HG03097 (cell line): Measurements from ENCODE around the gene TMPRSS3.
A peak's percentile ranks its signal among the peaks of the same experiment; 100 is the strongest.

Source experiments
- ATAC-seq: cut with Tn5 transposase; IDR thresholded peaks from one replicate; pipeline ENCODE4 v1.9.1; 2021; ENCODE audit not compliant: unreplicated experiment, low FRiP score

Gene TMPRSS3

DNA sequence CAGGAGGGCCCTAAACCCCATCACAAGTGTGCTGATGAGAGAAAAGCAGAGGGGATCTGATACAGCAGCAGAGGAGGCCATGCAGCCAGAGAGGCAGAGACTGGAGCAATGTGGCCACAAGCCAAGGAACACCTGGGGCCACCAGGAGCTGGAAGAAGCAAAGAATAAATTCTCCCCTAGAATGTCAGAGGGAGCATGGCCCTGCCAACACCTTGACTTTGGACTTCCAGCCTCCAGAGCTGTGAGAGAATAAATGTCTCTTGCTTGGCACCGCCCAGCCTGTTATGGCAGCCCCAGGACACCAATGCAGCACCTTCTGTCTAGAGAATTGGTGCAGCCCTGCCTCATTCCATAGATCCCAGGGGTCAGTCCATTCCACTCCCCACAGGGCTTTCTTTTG lies 33.2 kb upstream of the TMPRSS3 start:
- ATAC-seq, result no peak

DNA sequence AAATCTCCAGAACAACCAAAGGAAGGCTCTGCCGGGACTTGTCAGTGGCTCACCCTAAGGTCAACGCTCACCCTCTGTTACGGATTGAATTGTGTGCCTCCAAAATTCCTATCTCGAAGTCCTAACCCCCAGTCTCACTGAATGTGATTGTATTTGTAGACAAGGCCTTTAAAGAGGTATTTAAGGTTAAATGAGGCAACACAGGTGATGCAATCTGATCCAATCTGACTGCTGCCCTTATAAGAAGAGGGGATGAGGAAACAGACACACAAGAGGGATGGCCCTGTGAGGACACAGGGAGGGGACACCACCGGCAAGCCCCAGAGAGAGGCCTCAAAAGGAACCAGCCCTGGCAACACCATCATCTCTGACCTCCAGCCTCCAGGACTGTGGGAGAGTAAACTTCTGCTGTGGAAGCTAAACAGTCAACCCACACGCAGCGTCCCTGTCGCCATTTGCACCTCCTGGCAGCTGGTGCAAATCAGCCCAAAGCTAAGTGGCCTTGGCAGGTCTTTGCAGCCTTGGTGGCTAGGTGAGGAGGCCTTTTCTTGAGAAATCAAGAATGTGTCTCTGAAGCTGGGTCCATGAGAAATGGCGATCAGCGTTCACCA lies 32.1 kb upstream of the TMPRSS3 start:
- ATAC-seq, result no peak

DNA sequence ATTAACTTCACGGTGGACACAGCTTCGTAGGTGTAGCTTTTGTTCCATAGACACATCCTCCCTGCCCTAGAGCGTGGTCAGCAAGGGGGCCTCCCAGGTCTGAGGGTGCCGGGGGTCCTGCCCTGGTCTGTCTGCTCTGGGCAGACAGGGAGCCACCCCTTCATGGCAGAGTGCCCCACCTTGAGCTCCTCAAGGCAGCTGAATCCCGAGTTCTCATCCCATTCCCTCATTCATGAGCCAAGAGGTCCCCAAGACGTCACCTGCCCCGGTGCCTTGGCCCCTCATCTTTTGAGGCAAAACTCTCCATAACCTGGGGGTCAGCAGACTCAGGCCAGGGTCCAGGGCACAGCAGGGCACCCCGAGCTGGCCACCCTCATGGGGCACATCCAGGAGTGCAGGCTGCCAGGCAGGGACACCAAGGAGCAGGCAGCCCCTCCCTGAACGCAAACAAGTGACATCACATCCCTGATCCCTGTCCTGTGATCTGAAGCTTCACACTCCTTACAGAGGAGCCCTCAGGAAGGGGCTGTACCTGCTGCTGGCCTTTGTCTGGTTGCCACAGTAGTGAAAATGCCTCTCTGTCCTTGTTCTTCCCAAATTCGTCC lies 31.1 kb upstream of the TMPRSS3 start:
- no peak for ATAC-seq

DNA sequence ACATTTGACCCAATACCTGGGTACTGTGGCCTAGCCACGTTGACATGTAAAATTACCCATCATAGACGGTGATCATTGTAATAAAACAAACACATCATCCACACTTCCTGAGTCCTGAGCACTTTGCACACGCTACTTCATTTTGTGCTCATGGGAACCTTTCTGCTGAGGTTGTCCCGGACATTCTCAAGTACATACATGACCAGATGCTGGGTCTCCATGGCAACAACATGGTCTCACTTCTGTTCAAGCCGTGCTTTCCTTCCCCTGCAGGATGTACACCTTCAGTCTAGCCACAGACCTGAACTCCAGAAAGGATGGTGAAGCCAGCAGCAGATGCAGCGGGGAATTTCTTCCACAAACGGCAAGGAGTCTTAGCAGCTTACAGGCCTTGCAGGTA lies 30.6 kb upstream of the TMPRSS3 start:
- ATAC-seq, result no peak

DNA sequence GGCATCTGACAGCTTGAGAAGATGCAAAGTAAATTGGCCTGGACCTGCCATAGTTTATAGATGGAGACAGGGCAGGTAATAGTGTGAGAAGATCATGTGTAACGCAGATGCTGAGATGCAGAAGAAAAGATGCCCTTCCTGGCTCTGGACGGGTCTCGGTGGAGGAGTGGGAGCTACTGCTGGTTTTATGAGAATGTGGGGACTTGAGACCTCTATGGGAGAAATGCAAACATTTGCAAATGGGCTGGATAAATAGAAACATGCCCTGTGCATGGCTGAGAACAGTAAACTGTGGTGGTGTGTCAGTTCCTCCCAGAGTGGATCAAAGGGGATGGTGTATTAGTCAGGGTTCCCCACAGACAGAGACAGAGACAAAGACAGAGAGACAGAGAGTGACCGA lies 29.7 kb upstream of the TMPRSS3 start:
- no peak for ATAC-seq

DNA sequence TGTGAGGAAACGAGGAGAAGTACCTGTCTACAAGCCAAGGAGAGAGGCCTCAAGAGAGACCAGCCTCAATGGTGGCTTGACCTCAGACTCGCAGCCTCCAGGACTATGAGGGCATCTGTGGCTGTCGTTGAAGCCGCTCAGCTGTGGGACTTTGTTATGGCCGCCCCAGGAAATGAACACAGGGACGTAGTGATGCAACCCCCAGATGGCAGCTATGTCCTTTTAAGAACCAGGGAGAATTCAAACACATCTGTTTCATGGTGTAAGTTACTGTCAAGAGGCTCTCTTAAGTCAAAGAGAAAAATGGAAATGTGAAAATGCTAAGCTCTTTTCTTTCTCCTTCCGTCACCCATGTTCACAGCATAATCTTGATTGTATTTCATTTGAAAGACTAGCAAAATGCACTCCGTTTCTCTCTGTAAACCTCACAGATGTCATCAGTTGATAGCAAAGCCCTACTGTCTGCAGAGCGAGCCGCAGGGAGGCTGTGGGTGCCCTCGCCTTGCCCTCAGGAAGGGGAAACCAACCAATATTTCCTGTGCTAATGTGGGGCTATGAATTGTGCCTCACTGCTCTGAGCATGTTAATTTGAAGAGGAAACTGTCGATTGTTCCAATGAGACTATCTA lies 29.2 kb upstream of the TMPRSS3 start:
- no peak for ATAC-seq

DNA sequence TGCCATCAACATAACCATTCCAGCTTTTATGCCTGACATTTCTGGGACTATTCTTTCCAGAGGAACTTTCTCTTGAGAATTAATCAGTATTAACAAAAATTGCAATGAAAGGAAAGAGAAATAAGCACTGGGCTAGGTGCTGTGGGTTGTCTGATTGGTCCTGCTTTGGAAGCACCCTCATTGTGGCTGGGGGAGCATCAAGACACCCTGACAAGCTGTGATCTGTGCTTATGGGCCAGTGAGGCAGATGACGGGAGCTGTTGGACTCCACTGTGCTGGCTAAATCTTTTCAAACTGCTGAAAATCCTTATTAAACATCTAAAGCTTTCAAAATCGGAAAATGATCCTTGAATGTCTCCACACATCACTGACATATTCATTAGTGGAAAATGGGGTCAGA lies 27.8 kb upstream of the TMPRSS3 start:
- no peak for ATAC-seq

DNA sequence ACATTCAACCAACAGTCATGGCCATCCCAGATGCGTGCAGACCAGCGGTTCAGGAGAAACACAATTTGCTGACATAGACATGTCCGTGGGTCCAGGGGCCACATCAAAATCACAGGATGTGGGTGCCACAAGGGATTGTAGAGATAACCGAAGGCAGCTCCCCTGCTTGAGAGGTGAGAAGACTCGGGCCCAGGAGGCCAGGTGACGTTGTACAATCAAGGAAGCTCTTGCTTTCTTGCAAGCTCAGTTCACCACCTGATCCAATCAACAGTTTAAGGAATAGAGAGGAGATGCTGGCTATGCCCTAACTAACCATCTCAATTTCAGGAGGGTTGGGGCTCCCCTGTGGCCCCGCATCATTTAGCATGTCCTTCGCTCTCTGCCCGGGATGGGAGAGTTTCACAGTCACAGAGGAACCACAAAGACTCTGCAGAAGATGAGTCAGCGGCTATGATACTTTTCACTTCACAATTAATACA lies 27.4 kb upstream of the TMPRSS3 start:
- no peak for ATAC-seq

DNA sequence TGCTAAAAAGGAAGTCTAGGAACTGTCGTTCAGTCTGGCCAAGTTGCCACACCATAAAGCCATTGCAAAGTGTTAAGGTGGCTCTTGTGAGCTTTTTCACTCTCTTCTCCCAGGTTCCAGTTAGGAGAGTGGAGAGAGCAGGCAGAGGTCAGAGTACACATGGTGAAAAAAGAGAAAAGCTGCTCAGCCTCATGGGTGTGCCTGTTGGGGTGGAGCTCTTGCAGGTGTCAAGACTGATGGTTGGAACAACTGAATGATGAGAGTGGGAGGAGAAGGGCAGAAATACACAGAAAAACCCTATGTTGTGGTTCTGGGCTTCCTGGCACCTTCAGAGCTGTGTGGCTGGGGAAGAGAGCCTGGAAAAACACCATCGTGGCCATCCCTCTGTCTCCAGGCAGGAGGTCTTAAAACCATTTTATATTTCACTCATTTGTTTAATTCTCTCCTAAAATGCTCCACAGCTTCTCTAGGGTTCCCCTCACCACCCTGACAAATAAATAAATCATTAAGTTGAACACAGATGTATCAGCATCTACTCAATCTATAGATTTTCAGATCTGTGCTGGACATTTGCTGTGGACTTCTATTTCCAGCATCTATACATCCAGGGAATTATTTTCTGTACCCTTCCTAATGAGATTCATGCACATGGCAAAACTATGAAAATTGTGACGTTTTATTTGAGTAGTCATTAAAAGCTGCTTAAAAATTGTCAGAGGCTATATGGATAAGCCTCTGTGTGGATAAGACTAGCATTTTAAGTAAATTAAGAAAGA lies 25.4 kb upstream of the TMPRSS3 start:
- ATAC-seq, result no peak

DNA sequence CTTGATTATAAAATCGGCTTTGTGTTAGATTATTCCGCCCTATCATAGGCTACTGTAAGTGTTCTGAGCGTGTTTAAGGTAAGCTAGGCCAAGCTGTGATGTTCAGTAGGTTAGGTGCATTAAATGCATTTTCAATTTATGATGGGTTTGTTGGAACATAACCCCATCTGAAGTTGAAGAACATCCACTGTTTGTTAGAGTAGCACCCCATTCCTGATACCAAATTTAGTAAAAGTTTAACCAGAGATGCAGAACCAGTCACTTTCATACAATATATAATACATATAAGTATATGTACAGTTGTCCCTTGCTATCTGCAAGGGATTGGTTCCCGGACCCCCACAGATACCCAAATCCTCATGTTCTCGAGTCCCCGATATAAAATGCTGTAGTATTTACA lies 24.0 kb upstream of the TMPRSS3 start:
- ATAC-seq, result no peak

DNA sequence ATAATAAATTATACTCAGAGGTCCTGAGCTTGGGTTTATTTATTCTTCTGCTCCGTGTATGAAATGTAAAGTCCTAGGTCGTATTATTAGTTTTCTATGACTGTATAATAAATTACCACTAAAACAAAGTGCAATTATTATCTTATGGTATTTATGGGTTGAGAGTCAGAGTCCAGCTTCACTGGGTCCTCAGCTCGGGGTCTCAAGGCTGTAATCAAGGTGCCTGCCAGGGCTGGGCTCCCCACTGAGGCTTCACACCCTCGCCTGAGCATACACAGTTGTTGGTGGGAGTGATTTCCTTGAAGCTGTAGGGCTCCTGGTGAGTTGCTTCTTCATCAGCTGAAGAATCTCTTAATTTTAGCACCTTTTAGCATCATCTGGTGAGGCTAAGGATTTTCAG lies 23.0 kb upstream of the TMPRSS3 start:
- no peak for ATAC-seq

DNA sequence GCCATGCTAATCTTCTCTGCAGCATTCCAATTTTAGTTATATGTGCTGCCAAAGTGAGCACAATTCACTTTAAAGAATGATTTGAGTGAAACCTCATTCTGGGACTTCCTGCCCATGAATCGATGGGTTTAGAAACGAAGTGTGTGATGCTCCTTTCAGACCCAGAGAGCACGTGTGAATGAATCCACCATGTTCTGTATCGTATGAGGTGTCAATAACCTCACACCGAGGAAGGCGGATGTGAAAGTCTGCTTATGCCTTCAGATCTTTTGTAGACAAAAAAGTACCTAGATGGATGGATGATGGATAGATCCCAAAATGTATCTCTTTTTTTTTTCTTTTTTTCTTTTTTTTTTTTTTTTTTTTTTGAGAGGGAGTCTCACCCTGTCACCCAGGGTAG lies 21.7 kb upstream of the TMPRSS3 start:
- no peak for ATAC-seq

DNA sequence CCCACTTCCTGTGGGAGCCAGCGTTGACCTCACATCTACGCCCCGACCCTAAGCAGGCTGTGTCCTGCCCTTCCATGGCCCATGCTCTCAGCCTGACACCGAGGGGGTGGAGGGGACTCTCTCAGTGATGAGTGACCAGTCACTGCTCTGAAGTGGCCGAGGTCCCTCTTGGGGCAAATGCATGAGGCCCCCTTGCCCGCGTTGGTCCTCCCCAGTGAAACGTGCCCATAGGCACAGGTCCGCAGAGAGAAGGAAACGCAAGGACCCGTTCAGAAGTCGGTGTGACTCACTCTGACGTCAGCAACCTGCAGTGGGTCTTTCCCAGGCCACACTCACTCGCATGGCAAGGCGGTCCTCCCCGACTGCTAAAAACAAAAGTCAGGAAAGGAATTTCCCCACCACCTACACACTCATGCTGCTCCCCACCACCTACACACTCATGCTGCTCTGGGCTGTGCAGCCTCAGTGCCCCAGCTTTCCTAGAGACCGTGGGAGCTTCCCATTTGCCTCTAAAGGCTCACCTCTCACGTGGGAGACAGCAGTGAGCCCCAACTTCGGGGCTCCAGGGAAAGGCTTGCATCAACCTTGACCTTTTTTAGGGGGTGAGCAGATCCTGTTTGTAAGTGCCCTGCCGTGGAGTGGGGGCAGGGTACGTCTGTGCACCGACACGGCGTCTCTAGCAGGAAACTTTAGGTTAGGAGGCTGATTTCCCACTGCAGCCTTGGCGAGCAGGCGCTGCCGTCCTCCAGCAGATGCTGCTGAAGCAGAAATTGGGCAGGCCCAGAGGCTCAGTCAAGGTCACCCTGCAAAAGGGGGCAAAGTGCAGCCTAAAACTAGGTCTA lies 19.3 kb upstream of the TMPRSS3 start:
- peak; percentile 57 for ATAC-seq

DNA sequence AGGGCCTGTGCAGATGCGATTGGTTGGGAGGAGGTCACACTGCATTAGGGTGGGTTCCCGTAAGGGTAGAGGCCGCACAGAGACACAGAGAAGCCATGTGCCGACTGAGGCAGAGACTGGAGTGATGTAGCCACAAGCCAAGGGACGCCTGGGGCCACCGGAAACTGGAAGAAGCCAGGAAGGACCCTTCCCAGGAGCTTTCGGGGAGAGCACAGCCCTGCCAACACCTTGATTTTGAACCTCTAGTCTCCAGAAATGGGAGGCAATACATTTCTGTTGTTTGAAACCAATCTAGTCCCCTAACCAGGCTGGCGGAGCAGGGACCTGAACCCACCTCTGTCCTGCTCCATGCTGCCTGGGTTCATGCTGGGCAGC lies 18.7 kb upstream of the TMPRSS3 start:
- ATAC-seq, result no peak

DNA sequence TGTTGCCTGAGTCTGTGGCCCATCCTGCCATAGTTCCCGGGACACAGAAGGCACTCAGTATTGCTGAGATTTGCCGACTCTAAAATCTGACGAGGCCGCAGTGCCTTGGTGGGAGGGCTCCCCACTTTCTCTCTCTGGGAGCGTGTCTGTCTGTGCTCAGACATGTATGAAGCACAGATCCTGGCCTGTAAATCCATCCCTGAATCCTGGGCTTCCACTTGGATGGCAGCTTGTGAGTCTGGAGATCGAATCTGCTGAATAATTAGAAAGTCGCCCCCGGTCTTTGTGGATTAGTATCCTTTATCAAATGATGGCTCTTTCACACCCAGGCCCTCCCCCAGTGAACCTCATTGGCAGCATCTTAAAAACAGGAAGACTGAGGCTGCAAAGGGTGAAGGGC lies 18.2 kb upstream of the TMPRSS3 start:
- ATAC-seq, result no peak

DNA sequence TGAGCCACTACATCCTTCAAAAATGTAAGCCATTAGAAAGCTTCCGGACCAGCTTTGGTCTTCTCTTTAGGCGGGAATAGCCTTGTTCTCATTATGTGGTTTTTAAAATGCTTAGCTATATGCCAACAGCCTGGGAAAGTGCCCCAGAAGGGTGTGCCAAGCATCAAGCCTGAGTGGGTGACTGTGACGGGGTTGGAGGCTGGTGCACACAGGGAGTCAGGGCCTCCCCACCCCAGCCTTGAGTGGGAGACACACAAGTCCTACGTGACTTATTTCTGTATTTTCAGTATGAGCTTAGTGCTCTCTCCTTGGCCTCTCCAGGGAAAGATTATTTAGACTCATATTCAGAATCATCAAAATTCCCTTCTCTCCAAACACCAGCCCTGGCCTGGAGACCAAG lies 17.6 kb upstream of the TMPRSS3 start:
- ATAC-seq, result no peak

DNA sequence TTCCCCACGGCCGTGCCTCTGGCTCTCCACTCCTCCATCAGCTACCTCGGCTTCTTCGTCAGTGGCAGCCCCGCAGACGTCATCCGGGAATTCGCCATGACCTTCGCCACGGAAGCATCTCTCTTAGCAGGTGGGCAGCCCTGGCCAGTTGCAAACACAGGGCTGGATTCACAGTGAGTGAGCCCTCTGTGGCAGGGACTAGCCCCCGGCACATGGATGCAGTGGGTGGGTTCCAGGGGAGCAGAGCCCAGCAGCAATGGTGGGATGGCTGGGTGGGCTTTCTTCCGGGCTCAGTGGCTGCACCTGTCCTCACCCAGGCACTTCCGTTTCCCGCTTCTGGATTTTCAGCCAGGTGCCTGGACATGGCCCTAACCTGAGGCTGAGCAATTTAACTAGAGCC lies 17.2 kb upstream of the TMPRSS3 start:
- no peak for ATAC-seq

DNA sequence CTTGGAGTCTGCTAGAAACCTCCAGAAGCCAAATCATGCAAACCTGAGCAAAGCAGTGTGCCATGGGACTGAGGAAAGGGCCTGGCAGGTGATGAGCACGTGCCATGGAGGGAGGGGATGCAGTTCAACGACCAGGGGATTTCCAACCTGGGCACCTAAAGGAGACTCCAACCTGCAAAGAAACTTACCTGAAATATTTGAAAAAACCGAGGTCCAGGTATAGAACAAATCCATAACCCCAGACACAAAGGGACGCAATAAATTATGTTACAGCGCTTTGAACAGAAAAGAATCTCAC lies 16.7 kb upstream of the TMPRSS3 start:
- no peak for ATAC-seq

DNA sequence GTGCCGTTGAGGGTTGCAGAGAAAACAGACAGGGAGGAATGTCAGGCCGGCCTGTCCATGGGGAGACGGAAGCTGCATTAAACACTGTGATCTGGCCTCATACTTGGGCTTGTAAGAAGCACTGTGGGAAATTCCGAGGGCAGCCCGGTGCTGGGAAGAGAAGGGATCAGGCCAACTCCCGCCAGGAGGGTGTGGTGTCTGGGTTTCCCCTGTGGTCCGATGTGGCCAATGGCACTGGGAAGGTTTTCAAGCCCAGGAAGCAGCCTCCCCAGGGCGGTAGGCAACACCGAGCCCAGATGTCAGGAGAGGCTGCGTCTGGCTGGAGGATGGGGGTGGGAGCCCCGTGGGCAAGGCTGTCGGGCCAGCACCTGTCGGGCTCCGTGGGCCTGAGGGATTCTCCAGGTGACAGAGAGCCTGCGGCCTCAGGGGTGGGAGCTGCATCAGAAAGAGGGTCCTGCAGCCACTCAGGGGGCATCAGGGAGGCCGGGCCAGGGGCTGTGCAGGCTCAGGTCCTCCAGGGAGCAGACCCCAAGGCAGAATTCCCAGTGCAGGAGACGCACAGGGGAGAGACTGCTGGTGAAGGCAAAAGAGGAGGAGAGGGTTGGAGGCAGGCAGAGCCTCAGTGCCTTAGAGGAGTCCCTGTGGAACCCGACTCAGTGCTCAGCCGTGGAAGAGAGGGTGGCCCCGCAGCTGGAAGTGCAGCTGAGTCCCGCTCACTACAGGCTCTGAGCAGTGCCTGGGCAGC lies 16.2 kb upstream of the TMPRSS3 start:
- no peak for ATAC-seq

DNA sequence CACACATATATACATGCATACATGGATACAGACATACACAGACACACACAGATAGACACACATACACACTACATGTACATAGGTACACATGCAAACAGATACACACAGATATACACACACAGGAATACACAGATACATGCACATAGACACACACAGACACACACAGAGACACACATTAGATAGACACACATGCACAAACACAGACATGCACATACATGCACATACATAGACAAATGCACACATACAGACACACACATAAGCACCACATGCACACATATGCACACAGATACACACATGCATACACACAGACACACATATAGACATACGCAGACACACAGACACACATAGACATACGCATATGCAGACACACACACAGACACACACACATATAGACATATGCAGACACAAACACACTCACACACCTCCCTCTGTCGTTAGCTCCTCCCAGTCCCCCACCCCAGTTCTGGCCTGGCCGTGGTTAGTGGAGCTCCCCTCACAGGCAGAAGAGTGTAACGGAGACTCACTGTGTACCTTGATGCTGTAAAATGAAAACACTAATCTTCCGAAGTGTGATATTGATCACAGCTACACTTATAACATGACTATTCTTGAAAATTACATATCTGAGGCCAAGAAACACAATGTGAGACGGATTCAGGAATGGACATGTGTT lies 15.5 kb upstream of the TMPRSS3 start:
- no peak for ATAC-seq
